DMS79 (cell line): ENCODE data around the gene GJB6.
"Not testable (repeated sequence)": the region's sequence is repeated elsewhere in the genome, so short reads cannot be mapped to it uniquely, and the experiment has no call there.

Source experiments
- DNase-seq: peaks from one replicate; lab custom pipeline; 2025; lab: John Stamatoyannopoulos, UW

Gene GJB6

DNA sequence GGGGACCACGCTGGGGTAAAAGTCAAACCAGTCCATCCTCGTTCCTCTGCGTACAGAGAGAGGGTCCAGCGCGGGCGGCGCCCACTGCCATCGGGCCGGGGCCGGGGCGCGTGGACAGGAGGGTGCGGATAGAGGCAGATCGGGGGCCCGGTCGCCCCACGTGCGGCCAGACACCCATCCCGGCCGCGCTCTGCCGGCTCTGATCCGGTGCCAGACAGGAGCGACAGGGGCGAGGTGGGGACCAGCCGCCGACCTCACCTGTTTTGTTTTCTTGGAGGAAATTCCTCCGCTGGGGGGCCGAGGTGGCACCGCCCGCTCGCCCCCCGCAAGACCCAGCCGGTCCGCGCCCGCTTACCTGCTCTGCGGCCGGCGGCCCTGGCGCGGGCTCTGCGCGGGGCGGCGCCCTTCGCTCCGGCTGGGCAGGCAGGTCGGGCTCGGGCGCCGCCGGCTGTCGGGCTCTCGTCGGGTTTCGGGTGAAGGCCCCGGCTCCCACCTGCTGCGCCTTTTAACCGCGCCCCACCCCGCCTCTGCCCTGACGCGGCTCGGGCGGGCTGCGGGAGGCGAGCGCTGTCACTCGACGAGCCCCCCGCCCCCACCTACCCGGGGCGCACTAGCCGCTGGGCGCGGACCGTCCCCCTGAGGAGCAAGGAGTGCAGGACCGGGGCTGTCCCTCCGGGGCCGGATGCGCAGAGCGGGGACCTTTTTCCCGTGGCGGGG lies at the start of gene GJB6:
TSS of gene GJB6 (minus strand) at position 481 of the 717 bp plus-strand sequence. CDS start 8,839 bp downstream, outside the sequence.
- DNase-seq, result no peak

DNA sequence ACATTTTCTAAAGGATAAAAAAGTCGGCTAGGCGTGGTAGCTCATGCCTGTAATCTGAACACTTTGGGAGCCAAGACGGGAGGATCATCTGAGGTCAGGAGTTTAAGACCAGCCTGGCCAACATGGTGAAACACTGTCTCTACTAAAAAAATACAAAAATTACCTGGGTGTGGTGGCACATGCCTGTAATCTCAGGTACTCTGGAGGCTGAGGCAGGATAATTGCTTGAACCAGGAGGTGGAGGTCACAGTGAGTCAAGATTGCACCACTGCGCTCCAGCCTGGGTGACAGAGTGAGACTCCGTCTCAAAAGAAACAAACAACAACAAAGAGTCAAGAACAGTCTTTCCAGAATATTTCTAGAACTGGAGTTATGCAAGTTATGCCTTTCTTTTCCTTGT lies 44.8 kb upstream of the GJB6 start:
- DNase-seq, result not testable (repeated sequence)

DNA sequence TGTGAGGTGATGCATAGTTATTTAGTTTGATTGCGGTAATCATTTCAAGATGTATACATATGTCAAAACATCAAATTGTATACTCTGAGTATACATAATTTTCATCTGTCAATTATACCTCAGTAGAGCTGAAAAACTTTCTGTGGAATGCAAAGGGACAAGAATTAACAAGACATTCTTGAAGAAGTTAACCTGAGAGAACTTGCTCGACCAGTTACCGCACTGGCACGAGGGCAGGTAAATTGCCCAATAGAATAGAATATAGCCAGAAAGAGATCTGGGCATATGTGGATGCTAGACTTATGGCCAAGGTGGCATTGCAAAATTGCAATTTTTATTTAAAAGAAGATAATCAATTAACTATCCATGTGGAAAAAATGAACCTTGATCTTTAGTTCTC lies 42.3 kb upstream of the GJB6 start:
- no peak for DNase-seq

DNA sequence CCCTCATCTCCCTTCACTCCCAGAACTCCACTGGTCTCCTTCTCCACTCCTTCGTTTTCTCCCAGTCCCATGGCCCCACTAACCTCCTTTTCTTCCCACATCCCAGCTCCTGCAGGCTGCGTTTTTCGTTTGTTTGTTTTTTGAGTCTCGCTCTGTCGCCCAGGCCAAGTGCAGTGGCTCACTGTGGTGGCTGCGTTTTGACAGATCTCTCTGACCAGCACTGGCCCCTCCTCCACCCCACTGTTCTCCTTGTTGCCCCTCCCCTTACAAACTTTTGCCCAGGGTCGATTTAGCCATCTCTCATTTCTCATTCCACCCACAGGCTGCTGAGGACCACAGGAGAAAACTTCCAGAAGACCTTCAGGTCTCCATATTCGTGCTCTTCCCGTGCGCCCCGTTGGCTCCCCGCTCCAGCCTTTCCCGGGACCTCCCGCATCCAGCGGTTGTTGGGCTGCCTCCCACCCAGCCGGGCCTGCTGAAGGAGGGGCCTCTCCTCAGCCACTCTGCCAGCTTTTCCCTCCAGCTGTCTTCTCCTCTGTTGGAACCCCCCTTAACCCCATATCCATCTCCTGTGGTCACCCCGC lies 40.6 kb upstream of the GJB6 start:
- DNase-seq, result no peak

DNA sequence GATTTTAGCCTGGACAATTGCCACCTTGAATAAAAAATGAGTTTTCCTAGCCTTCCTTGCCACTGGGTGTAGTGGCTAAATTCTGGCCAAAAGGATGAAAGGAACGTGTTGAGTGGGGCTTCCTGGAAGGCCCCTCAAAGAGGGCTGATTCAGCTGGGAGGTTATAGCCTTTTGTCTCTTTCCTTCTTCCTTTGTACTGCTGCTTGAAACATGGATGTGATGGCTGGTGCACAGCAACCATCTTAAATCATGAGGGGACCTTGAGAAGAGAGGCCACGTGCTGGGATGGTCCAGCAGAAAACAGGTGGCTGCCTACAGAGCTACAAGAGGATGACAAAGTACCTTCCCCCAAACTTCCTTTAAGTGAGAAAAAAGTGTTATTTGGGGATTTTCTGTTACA lies 40.0 kb upstream of the GJB6 start:
- DNase-seq, result no peak

DNA sequence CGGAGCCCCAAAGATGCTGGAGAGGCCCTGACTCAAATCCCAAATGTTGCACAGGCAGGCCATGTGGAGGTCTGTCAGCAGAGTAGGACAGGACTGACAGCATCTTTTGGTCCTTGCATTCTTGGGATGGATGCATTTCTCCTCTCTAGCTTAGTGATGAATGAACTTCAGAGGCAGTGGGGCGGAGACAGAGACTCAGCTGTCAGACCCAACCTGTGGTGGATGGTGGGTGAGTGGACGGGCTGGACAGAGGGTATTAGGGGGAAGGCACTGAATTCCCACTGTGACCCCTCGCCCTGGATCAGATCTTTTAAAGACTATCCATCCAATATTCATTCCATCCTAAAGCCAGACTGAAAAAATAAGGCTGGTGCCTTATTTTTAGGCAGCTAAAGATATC lies 39.3 kb upstream of the GJB6 start:
- no peak for DNase-seq

DNA sequence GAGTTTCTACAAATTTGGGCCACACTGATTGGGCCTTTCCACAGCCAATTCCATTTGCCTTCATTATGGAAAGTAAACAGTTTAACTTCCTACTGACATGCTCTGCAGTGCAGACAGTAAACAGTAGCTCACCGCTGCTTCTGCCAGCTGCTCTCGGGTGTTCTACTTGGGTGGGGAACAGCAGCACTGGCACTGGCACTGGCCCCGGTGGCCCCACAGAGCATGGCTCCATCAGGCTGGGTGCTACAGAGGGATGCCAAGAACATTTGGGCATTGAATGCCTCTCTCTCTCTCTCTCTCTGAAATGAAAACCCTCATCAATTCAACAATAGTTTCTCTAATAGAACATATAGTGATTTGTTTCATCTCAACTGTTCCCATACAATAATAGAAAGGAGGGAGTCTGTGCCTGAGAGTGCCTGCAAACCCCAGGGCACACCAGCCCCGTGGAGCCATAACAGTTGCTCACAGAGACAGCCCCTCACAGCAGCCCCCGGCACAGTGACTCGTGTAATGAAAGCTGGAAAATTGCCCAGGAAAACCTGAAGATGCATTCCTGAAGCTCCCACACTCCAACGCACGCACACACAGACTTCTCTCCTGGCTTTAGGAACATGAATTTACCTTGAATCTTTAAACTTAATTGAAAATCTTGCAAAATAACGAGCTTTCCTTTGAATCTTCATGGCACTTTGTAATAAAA lies 38.2 kb upstream of the GJB6 start:
- no peak for DNase-seq

DNA sequence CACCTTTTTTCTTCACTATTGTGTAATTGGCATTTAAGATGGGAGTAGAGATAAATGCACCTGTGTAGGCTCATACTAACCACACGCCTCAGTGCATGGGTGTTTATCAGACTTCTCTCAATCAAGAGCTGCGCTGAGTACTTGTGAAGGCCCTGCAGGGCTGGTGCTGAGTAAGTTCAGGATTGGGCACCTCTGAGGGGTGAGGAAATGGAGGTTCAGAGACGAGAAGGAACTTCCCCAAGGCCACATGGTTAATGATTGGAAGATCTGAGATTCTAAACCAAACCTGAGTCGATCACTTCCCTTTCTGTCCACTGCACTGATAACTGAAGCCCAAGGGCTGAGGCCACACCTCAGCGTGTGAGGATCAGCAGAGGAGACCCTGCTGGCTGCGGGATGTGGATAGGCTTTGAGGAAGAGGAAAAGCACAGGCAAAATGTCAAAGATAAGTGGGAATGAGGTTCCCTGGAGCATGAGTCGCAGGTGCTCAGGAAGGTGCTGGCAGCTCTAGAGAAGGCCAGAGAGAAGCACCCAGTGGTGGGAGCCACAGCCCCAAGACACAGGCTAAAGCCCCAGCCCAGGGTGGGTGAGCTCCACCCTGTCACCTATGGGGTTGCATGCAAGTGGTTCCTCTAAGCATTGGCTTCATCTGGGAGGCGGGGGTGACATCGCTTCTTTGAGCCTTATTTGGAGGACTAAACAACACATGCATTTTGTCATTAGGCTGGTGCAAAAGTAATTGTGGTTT lies 32.3 kb upstream of the GJB6 start:
- no peak for DNase-seq

DNA sequence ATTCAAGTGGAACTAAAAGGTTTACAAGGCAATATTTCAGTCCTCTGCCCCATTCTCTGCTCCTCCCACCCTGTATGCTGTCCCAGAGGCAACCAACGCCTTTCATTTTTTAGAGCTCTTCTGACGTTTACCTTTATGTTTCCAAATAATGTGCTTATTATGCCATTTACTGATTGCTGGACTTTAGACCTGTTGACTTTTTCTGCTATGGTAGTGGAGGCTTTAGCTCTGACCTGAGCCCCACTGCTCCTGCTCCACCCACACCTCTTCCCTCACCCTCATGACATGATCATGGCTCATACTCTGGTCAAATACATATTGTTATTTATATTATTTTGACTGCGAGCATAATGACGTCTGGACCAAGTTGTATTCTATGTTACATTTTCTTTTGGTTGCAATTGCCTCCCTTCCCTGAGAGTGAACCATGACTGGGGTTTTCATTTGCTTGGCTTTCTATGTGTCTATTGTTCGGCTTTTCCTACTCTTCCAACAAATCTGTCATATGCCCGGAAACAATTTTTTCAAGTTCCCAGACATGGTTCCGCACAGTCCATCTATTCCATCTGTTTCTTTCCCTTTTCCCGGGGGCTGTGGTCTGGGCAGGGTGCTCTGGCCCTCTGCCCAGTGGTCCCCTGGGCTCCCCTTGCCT lies 31.4 kb upstream of the GJB6 start:
- no peak for DNase-seq

DNA sequence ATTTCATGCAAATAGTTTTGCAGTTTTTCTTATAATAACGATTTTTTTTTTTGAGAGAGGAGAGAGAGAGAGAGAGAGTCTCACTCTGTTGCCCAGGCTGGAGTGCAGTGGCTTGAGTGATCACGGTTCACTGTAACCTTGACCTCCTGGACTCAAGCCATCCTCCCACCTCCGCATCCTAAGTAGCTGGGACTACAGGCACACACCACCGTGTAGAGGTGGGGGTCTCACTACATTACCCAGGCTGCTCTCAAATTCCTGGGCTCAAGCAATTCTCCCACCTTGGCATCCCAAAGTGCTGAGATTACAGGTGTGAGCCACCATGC lies 26.8 kb upstream of the GJB6 start:
- no peak for DNase-seq

DNA sequence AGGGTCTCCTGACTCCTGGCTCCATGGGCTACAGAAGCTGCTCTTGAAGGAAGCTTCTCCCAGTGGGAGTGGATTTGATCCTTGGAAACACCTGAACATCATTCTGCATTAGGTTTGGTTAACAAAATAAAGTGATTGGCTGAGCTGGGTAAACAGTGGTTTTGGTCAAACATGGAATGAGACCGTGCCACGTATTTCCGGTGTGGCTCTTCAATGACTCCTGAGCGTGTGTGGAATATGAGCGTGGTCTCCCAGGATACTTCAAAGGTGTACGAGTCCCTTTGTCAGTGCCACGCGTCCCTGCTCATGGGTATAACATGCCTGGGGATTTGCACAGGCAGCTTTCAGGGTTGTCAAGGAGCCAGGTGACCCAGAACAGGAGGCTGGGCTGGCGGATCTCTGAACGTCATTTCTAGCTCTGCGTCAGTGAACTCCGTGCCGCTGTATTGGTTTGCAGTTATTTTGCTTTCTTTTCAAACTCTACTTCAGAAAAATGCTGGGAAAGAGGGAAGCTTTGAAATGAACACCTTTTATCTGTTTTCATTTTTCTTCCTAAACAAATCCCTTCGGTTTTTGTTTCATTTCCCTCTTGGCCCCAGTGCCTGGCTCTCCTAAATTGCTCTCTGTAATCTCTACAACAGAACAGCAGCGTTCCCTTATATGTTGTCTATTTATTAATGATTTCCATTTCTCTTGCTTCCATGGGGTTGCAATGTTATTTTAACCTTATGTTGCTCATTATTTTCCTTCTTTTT lies 26.3 kb upstream of the GJB6 start:
- DNase-seq, result no peak

DNA sequence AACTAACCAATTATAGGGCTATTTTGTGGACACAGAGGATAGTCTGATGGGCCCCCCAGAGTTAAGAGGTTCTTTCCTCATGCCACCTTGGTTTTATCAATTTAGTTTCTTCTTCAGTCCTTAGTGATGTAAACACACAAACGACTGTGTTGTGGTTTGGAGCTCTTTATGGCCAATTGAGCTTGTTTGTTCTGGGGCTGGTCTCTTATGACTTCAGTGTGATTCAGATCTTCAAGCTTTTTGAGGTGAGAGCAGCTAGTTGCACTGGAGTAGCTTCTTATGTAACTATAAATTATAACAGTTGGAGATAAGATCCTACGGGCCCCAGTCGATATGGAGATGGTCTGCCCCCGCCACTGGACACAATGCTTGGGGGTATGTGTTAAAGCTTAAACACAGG lies 22.0 kb upstream of the GJB6 start:
- DNase-seq, result no peak

DNA sequence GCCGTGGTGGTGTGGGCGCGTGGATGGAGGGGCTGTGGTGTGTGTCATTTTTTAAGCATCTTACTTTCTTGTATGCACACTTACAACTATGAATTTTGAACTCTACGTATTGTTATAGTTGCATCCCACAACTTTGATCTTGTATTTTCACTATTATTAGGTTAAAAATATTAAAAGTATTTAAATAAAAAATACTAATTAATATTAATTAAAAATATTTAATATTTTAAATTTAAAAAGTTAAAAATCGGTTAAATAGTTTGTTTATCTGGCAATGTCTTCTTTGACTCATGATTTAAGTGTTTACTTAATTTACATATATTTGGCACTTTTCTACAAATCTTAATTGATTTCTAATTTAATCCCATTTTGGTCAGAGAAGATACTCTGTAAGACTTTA lies 17.8 kb upstream of the GJB6 start:
- no peak for DNase-seq

DNA sequence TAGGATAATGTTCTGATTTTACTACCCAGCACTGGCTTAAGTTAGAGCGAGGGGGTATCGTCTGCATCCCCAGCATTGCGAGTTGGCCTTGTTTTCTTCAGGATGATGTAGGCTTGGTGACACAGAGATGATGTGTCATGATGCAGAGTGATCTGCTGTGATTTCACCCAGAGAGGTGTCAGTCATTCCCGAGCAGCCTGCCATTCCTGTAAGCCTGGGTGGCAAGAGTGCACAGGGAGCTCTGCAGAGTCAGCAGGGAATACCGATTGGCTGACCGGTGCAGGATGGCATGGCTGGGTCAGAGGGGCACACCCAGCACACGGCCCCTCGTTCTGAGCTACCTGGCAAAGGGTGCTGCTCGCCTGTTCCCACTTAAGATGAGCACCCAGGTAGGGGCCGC lies 15.8 kb upstream of the GJB6 start:
- no peak for DNase-seq

DNA sequence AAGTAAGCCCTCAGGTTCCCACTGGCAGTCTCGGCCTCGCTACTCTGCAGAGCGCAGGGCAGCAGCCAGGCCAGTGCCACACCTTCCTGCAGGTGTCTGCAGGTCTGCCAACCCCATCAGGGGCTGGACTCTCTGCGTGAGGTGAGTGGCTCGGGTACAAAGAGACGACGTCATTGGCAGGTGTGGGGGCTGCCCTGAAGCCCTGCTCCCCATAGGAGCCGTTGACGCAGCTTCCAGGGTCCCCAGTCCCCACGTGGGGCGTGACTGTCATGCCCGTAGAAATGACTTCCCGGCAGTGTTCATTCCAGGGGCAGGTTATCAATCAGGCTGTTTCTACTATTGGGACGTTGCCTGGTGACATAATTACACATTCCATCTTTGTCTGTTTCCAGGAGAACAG lies 15.3 kb upstream of the GJB6 start:
- no peak for DNase-seq

DNA sequence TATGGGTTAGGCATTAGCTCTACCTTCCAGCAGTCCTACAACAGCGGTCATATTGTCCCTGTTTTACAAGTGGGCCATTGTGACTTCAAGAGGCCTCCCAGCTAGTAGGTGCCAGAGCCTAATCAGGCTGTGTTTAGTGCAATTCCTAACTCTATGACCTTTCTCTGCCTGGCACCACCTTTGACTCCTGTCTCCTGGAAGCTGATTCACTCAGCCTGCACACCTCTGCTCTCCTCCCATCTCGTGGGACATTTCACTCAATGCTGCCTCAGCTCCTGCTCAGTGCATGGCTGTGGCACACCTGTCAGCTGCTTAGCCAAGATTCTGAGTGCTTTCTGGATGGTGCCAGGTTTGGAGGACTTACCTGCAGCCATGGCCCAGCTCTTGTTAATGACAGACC lies 9.5 kb upstream of the GJB6 start:
- no peak for DNase-seq

DNA sequence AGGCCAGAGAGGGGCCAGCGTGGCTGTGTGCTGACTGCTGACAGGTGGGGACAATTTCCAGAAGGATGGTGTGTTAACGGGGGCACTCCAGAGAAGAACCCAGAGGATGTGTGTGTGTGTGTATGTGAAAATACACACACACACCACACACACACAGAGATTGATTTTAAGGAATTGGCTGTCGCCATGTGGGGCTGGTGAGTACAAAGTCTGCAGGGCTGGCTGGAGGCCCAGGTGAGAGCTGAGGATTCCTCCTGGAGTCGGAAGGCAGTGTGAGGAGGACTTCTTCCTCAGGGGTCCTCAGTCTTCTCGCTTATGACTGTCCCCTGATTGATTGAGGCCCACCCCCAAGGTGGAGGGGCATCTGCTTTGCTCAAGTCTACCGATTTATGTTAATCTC lies 7.6 kb upstream of the GJB6 start:
- DNase-seq, result no peak

DNA sequence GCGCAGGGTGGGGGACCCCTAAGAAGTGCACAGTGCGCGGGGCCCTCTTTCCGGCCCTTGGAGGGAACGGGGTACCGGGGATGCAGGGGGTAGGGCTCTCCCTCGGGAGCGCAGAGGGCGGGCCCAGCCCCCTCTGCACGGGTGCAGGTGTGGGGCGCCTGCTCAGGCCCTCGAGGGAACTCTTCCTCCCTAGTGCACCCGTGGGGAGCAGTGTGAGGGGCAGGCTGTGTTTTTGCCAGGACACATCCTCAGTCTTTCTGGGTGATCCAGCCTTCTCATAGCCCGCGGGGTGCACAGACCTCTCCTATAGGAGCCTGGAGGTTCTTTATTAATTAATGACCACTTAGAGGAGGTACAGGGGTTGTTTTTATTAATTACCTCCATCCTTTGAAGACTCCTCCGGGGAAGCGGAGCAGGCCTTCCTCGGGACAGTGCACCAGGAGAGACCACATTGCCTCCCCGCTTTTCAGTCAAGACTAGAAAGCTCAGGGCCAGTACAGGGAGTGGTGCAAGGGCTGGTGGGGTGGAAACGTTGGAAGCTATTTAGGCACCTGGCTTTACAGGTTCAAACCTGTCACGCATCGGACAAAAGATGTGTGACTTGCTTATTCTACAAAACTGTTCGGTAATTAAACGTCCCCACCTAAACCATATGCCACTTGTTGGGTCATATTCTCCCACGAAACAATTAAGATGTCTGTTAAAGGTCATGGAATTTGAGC lies 598 bp upstream of the GJB6 start:
- DNase-seq, result no peak

DNA sequence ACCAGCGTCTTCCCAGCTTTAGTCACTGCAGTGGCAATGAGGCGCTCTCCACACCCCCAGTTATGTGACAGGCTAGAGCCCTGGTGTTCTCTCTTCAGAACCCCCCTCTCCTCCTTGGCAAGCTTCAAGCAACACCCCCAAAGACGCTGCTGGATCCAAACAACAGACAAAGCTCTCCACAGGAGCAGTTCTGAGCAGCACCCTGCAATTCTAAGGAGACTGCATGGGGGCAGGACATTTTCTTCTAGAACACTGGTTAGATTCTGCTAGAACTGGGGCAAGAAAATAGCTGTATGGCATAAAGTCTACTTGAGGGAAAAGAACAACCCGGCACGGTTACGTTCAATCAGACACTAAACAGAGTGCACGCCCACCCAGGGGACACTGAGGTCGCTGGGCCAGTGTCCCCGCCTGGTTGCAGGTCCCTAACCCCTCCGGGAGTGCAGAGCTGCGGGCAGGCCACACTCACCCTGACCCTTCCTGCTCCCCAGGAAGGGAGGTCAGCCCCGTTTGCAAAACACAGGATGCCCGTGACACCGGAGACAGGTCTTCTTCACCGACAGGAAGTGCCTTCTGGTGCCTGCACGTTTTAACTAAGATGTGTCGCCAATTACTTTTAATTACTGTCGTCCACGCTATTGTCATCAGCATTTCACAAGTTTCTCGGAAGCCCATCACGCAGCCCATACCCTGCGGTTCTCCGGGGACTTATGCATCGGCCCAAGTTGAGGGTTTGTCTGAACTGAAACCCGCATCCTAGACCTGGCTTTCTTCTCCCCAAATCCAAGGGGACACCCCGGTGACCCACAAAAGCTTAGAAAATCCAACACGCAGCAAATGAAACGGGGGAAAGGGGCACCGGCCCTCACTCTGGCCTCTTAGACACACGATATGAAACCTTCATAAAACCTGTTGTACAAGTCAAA lies 943 bp downstream of the GJB6 start:
- DNase-seq, result no peak

DNA sequence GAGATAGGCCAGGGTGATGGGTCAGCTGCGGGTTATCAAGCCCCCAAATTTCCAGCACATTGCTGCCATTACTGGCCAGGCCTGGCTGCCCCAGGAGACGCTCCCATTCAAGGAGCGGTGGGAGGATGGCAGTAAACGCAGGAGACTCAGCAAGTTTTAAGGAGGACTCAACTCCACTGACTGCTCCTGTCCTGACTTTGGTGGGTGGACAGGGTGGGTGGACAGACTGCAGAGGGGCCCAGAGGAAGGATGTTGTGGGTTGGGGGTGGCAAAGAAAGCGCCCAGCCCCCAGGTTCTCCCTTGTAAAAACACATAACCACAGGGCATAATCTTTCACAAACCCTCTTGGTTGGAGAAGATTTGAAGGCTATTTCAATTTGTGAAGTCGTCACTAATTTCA lies 4.4 kb downstream of the GJB6 start:
- no peak for DNase-seq
